ENCODE data around the gene CACNA1I.
"Not testable (repeated sequence)": the region's sequence is repeated elsewhere in the genome, so short reads cannot be mapped to it uniquely, and the experiment has no call there.

The CACNA1I gene

DNA sequence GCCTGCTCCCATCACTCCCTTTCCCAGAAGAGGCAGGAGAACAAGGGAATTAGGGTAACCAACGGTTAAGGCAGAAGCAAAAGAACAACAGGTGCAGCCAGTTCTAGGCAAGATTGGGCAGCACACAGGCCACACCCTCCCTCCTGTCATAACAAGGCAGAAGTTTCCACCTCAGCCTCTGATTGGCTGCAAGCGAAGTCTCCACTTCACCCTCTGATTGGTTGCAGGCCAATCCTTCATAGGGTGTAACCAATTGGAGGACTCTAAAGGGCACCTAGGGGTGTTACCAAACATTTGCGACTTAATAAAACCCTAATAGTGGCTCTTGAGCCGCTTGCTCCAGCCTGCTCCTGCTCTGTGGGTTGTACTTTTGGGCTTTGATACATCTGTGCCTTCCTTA, 153.8 kb downstream of the CACNA1I start:
- DNase-seq, result no peak

DNA sequence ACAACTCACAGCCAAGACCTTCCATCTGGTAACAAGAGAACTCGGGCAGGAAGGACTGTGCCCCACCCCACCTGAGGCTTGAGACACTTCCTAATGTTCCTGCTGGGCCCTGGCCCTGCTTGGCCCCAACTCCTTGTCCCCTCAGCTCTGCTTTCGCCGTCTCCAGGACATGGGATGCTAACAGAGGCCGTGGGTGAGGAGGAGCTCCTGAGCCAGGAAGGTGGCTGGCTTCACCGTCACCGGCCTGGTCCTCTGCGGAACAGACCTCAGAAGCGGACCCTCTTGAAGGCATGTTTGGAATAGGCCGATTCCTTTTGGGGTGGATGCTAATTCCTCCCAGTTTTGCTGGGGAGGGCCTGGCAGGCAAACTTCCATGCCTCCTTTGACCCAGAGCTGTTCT, 154.3 kb downstream of the CACNA1I start:
- DNase-seq, result no peak

DNA sequence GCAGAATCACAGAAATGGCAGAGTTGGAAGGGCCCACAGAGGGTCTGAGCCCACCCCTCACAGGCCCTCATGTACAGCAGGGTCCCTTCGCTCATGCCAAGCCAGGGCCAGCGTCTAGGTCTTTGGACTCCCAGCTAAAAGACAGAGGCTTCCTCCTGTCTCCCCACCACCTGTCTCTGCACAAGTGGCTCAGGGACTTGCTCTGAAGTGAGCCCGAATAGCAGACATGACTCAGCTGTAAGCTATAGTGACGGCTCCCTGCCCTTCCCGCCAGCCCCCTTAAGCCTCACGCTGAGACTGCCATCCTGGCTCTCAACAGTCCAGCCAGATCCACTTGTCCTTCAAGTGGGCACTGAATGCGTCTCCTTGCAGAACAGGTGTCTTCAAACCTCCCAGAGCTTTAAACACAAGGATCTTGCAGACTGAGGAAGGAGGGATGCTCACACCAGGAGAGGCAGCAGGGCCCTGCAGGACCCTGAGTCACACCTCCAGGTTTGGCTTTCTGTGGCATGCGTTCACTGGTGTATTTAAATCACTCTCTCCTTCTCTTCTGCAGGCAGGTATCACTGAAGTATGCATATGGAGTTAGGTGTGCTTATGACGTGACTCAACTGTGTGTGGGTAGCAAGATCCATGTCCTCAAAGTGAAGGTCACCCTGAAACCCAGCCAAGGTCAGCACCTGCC, 154.9 kb downstream of the CACNA1I start:
- no peak for DNase-seq

DNA sequence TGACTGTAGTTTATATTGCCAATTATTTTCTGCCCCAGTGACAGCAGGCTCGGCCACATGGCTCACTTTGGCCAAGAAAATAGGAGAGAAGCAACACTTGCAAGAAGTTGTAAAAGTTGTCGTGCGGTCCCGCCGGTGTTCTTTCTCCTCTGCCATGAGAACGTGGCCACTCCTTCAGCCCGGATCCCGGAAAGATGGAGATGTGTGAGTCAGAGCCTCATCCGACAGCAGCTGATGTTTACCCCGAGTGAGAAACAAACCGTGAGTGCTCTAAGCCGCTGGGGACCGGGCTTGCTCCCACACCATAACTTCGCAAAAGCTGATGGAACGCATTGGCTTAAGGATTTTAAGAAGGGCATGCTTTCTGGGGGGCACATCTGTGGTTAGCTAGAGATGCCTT, 157.0 kb downstream of the CACNA1I start:
- no peak for DNase-seq

DNA sequence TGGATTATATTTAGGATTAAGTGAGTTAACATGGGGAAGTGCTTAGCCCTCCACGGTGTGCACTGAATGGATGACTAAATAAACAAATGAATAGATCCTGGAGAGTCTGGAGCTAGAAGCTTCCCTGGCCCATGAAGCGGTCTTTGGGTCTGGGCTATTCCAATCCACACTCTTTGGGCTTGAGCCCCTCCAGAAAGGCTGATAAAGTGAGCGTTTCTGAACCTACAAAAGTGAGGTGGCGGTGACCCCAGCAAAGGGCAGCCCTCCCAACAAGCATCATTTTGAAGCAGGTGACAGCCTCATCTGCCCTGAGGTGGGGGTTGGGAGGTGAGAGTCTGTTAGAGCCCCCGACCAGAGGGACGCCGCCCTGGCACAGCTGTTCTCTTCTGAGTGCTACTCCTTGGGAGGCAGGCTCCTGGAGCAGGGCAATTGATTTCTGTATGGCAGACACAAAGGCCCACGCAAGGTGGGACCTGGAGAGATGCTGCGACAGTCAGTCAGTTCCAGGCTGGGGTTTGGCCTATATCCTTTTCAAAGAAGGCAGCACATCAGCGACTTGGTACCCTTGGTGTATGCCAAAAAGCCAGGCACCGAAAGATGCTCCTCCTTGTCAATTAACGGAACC, 157.8 kb downstream of the CACNA1I start:
- no peak for DNase-seq

DNA sequence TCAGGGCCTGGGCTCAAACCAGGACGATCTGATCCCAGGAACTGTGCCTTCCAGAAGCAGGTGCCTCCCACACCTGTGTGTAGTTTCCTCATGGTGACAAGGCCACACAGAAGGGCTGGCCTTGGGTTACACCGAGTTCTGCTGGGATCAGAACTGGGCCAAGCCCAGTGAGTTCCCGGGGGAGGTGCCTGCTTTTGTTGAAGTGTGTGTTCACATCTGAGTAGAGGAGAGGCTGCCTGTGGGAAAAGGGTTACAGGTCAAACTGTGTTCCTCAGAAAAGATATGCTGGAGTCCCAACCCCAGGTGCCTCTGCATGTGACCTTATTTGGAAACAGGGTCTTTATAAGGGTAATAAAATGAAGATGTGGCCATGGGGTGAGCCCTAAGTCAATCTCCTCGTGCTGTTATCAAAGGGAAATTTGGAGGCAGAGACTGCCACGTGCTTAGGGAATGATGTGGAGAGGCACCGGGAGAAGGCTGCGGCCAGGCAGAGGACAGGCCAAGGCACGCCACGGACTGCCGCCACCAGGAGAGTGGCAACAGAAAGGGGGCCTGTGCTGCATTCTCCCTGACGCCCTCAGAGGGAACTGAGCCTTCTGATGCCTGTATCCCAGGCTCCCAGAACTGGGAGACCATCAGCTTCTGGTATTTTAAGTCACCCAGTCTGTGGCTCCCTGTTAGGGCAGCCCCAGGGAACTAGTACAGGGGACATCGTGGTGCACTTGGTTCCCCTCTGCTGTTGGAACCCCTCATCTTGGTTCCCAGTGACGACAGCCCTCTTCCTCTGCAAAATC, 158.8 kb downstream of the CACNA1I start:
- no peak for DNase-seq

DNA sequence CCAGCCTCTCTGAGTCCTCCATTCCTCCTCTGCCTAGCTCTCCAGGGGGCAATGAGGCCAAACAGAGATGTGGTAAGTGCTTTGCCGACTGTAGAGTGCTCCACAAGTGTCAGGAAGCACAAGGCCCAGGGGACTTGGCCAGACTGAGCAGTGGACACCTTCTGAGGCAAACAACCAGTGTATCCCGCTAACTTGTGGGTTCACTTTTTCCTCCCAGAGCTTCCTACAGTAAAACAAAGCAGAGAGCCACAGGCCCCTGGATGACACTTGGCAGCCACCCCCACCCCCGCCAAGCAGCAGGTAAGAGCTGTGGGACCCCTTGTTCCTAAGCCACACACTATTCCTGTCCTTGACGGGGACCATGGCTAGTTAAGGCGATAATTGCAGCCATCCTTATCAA, 160.9 kb downstream of the CACNA1I start:
- no peak for DNase-seq

DNA sequence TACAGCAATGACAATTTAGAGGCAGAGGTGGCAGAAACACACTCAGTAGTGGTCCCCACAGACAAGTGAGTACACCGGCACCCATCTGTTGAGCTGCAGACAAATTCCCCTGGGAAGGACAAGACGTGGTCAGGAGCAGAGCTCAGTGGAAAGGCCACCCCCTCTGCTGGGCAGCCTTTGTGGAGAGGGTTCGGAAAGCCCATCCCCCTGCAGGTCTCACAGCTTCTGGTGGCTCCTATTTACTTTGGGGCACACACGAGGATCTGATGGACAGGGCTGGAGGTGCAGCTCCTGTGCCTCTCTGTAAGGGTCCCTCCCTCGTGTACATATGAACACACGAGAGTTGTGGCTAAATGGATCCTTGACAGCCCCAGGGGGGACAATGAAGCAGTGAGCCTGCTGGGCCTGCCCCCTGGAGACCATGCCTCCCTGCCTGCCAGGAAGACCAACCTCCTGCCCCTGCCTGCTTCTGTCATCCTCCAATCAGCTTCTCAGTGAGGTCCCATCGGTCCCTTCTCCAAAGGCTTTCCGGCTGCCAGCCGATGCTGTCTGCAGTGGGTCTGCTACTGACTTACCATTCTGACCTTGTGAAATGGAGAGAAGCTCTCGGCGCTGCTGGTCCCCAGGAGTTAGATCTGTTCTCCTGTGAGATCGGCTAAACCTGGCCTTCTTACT, 161.5 kb downstream of the CACNA1I start:
- no peak for DNase-seq

DNA sequence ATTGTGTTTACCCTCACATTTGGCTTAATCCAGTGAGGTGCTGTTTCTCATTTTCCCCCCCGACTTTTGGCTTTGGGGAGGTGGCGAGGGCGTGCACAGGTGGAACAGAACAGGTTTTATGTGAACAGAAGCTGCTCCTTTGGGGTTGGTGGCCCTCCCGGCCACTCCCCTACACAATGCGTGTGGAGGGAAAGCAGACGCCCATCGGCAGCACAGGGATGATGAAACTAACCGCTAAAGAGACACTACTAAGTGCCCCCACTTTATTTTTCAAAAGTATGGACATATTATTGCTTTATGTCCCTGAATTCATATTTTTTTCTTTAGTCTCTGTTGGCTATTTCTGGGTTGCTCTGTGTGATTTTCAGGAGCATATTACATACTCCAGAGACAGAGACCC, 162.1 kb downstream of the CACNA1I start:
- DNase-seq, result no peak

DNA sequence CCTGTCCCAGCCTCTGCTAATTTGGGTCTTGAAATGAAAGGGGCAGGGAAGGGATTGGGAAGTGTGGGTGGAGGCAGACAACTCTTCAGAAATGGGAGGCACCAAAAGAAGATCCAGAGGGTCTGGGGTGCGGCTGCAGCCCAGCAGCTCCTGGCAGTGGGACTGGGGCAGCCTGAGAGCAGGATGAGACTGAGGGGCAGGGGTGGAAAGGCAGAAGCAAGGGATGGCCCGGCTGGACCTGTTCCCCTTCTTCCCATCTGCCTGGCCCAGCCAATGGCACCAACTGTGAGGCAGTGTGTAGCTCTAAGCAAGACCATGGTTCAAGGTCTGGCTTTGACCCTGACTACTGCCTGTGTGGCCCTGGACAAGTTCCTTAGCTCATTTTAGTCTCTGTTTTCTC, 162.6 kb downstream of the CACNA1I start:
- no peak for DNase-seq

DNA sequence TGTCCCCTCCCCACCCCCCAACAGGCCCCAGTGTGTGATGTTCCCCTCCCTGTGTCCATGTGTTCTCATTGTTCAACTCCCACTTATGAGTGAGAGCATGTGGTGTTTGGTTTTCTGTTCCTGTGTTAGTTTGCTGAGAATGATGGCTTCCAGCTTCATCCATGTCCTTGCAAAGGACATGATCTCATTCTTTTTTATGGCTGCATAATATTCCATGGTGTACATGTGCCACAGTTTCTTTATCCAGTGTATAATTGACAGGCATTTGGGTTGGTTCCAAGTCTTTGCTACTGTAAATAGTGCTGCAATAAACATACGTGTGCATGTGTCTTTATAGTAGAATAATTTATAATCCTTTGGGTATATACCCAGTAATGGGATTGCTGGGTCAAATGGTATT, 163.5 kb downstream of the CACNA1I start:
- not testable (repeated sequence) for DNase-seq

DNA sequence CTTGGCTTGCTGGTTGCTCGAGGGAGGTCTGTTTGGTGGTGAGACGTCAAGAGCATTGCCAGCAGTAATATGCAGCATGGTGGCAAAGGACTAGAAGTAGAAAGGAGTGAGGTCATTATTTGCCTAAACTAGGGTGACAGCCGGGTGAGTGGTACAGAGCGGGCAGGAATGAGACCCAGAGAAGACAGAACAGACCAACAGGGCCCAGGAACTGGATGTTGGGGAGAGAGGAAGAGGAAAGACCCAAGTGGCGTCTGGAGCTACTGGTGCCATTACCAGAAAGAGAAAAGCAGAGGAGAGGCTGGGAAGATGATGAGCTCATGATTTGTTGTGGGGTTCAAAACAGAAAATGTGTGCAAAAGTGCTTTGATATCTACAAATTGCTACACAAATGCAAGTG, 164.3 kb downstream of the CACNA1I start:
- DNase-seq, result no peak

DNA sequence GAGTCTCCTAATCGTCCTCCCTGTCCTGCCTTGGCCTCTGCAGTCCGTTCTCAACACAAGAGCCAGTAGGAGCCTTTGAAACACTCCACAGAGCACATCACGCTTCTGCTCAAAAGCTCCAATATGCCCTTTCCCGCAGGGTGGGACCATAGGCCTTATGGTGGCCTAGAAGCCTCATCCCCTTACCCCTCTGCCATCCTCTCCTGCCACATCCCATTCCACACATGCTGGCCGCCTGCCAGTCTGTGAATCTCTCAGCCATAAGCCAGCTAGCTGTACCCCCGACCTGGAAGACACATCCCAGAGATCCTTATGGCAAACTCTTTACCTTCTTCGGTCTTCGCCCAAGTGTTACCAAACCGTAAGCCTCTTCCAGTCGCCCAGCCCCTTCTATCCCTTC, 165.2 kb downstream of the CACNA1I start:
- no peak for DNase-seq

DNA sequence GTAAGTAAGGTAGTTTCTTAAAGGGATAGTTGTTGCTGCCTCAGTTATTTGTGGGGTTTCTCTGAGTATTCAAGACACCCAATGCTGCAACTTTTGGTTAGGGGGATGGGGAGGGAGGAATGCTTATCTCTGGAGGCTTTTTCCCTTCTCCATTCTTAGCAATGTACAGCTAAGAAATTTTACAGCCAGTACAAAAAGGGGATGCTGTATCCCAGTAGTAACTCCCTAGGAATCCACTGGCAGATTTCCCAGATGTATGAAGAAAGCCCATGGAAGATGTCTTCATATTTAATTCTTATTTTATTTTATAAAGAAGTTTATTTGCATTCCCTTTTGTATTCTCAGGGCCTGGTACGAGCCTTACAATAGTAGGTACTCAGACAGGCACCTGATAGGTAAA, 168.2 kb downstream of the CACNA1I start:
- DNase-seq, result no peak

Measured in CD4-positive, alpha-beta T cell treated with Interleukin-6 for 4 hours (primary cell).